ENCODE measurements around the gene LMO1. TPM values are rescaled to one million over a fixed set of nuclear protein-coding genes. Genes with fewer than 3 reads are reported as not detected.

The LMO1 gene
- total RNA-seq, 1 experiment from 2014 or later, result not detected

DNA sequence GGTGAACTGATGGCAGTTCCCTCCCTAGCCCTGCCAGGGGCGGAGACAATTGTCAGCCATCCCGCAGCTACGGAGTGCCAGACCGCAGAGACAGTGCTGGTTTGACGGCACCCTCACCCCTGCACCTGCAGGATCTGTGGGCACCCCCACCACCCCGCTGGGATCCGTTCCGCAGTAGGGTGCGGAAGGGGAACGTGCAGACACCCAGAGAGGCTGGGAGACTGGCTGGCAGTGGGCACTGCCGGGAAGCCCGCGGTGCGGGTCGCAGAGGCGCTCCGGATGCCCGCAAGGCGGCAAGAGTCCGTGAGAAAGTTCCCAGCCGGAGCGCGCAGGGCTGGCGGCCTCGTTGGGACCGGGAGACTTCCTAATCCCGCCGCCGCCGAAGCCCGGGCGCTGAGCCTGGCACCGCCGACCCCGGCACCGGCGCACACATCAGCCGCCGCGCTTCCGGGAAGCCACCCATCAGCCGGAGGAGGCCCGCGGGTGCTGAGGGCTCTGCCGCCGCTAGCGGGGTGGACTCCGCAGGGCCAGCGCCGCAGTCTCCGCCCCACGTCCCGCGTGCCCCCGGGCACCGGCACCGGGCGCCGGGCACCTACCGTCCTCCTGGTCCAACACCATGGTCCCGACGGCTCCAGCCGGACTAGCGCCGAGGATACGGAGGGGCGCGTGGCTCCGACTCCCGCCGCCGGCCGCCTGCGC lies 4.3 kb upstream of the LMO1 start:
- no peak overlapping the region for H3K4me3 Mint-ChIP-seq (ENCODE audit: unreplicated experiment)
- no peak for DNase-seq (ENCODE audit: unreplicated experiment)
- H3K4me1 Mint-ChIP-seq (ENCODE audit: insufficient read depth, unreplicated experiment), result peaks cover 8% of the 10 kb centered on the region
- H3K36me3 Mint-ChIP-seq (ENCODE audit: insufficient read depth, unreplicated experiment), result no peaks in the 10 kb centered on the region
- CTCF ChIA-PET, result interaction anchor here (5.7 to 15.4 kb wide), 2 partner anchors 42 to 299 kb away, joined by 37 to 398 read pairs; no protein-coding TSS in a partner anchor
- intact Hi-C loops (cut with micrococcal nuclease), result no loop called here
- POLR2A ChIA-PET, result no interaction called here
- no peak overlapping the region for H3K27ac Mint-ChIP-seq (ENCODE audit: low read depth, unreplicated experiment)
- TF ChIP-seq, protein P1, sequence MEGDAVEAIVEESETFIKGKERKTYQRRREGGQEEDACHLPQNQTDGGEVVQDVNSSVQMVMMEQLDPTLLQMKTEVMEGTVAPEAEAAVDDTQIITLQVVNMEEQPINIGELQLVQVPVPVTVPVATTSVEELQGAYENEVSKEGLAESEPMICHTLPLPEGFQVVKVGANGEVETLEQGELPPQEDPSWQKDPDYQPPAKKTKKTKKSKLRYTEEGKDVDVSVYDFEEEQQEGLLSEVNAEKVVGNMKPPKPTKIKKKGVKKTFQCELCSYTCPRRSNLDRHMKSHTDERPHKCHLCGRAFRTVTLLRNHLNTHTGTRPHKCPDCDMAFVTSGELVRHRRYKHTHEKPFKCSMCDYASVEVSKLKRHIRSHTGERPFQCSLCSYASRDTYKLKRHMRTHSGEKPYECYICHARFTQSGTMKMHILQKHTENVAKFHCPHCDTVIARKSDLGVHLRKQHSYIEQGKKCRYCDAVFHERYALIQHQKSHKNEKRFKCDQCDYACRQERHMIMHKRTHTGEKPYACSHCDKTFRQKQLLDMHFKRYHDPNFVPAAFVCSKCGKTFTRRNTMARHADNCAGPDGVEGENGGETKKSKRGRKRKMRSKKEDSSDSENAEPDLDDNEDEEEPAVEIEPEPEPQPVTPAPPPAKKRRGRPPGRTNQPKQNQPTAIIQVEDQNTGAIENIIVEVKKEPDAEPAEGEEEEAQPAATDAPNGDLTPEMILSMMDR (IDR thresholded peaks at IDR 0.05; ENCODE audit: unreplicated experiment), result no peak
- peaks cover 35% of the 10 kb centered on the region for H3K27me3 Mint-ChIP-seq (ENCODE audit: insufficient read depth, unreplicated experiment)
- BruUV-seq (replicated peaks), result no TSS peak
- no peaks in the 10 kb centered on the region for H3K9me3 Mint-ChIP-seq (ENCODE audit: unreplicated experiment)

DNA sequence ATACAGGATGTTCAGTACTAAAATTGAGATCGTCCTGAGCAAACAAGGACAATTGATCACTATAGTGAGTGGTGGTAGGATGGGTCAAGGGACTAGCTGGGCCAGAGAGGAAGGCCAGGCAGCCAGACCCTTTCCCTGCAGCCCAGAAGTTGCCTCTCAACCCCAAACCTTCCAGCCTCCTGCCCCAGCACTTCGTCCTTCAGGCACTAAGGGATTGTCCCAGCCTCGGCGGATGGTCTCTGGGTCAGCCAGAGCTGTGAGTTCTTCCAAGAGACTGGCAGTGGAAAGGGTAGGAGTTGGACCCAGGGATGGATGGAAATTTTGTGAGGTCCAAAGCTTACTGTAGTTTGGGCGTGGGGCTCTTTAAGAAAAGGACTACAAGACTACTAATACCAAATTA lies 3.6 kb upstream of the LMO1 start:
- Mint-ChIP-seq H3K4me3 (ENCODE audit: unreplicated experiment) (no peak overlapping the region), H3K9me3 (ENCODE audit: unreplicated experiment) (no peaks in the 10 kb centered on the region), H3K27me3 (ENCODE audit: insufficient read depth, unreplicated experiment) (peaks cover 35% of the 10 kb centered on the region), H3K36me3 (ENCODE audit: insufficient read depth, unreplicated experiment) (no peaks in the 10 kb centered on the region), H3K4me1 (ENCODE audit: insufficient read depth, unreplicated experiment) (peaks cover 8% of the 10 kb centered on the region), H3K27ac (ENCODE audit: low read depth, unreplicated experiment) (no peak overlapping the region)
- TF ChIP-seq, protein P1 (IDR thresholded peaks at IDR 0.05; ENCODE audit: unreplicated experiment), result no peak
- DNase-seq (ENCODE audit: unreplicated experiment), result no peak
- BruUV-seq (replicated peaks), result no TSS peak
- ChIA-PET CTCF (interaction anchor here (0.6 to 15.4 kb wide), 4 partner anchors 42 to 300 kb away, joined by 5 to 398 read pairs (median 22); no protein-coding TSS in a partner anchor), POLR2A (no interaction called here)
- intact Hi-C loops (cut with micrococcal nuclease), result no loop called here

DNA sequence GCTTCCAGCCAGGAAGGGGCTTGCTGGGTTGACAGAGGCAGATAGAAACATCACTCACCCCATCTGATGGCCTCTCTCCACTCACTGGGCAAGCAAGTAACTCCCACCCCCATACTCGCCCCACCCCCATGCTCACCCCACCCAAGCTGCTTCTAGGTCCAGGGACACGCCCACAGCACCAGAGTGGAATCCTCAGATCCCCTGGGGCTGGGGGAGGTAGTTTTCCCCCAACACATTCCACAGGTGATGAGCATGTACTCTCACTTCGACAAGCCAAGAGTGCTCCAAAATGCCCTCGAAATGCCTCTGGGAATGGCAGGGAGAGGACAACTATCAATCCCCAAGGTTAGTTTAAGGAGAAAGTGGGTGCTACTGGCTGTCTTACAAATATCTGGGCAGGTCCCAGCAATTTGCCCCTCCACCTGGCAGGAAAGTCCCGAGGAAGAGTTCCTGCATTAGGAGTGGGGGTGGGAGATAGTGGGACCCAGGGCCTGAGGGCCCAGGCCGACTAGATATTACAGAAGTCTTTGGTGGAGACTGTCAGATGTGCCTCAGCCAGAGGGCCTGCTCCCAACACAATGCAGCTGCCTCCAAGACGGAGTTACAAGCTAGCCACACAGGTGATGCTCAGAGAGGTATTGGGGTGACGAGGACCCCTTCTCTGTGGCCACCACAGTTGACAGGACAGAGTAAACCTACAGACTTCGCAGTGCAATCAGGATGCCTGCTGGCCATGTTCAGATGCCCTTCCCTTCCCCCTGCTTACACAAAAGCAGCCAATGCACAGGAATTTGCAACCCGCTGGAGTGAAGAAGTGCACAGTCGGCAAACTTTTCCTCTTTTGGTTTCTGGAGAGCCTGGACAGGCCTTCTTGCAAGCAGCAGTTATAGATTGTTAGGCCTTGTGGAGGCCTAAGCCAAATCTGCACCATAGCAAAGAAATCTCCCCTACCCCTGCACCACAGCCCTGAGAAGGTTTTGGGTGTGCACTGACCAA lies 2.9 kb upstream of the LMO1 start:
- DNase-seq (ENCODE audit: unreplicated experiment), result no peak
- Mint-ChIP-seq H3K27ac (ENCODE audit: low read depth, unreplicated experiment) (no peak overlapping the region), H3K27me3 (ENCODE audit: insufficient read depth, unreplicated experiment) (peaks cover 29% of the 10 kb centered on the region), H3K36me3 (ENCODE audit: insufficient read depth, unreplicated experiment) (no peaks in the 10 kb centered on the region), H3K9me3 (ENCODE audit: unreplicated experiment) (no peaks in the 10 kb centered on the region), H3K4me1 (ENCODE audit: insufficient read depth, unreplicated experiment) (peaks cover 8% of the 10 kb centered on the region), H3K4me3 (ENCODE audit: unreplicated experiment) (no peak overlapping the region)
- TF ChIP-seq, protein P1 (IDR thresholded peaks at IDR 0.05; ENCODE audit: unreplicated experiment), result no peak
- ChIA-PET CTCF (interaction anchor here (0.6 to 15.4 kb wide), 8 partner anchors 19 to 301 kb away, joined by 4 to 398 read pairs (median 20); no protein-coding TSS in a partner anchor), POLR2A (no interaction called here)
- intact Hi-C loops (cut with micrococcal nuclease), result no loop called here
- no TSS peak for BruUV-seq (replicated peaks)
